Hindlimb muscle (tissue), 1 donor: ENCODE results near the gene TMEM140. TPM values are rescaled to one million over a fixed set of nuclear protein-coding genes. Genes with fewer than 3 reads are reported as not detected.

Source experiments
- DNase-seq: peaks from one replicate; pipeline ENCODE4 v3.0.0-alpha.2; 2013
- polyA plus RNA-seq: library from polyadenylated mRNA; unstranded; fragments of 120-200 nt; gene quantifications from one replicate; pipeline ENCODE4 v1.2.1, GENCODE V29; 2013; ENCODE audit not compliant: insufficient read length

Gene TMEM140
- polyA plus RNA-seq, 1 donor: 14.6 TPM

GRCh38 chr7:135175931-135176330 lies 28.1 kb downstream of the TMEM140 start:
- no peak for DNase-seq

GRCh38 chr7:135177028-135177696 lies 29.3 kb downstream of the TMEM140 start:
- no peak for DNase-seq

GRCh38 chr7:135178364-135178763 lies 30.5 kb downstream of the TMEM140 start:
- DNase-seq: no peak

GRCh38 chr7:135179321-135179925 lies 31.6 kb downstream of the TMEM140 start:
- DNase-seq: no peak

- DNase-seq: no peak
Measured at GRCh38 chr7:135180122-135180521, 32.2 kb downstream of the TMEM140 start.

GRCh38 chr7:135181261-135181928 lies 33.5 kb downstream of the TMEM140 start:
- DNase-seq: no peak

- DNase-seq: no peak
Measured at GRCh38 chr7:135181929-135182678, 34.2 kb downstream of the TMEM140 start.

GRCh38 chr7:135183478-135183877 lies 35.6 kb downstream of the TMEM140 start:
- DNase-seq: no peak

GRCh38 chr7:135184254-135184841 lies 36.5 kb downstream of the TMEM140 start:
- no peak for DNase-seq

GRCh38 chr7:135185471-135186260 lies 37.8 kb downstream of the TMEM140 start:
- DNase-seq: no peak

- no peak for DNase-seq
Measured at GRCh38 chr7:135186261-135186540, 38.3 kb downstream of the TMEM140 start.

GRCh38 chr7:135186841-135187253 lies 39.0 kb downstream of the TMEM140 start:
- no peak for DNase-seq

- no peak for DNase-seq
Measured at GRCh38 chr7:135188298-135188984, 40.6 kb downstream of the TMEM140 start.

- DNase-seq: no peak
Measured at GRCh38 chr7:135189221-135189662, 41.4 kb downstream of the TMEM140 start.

- DNase-seq: no peak
Measured at GRCh38 chr7:135189961-135190360, 42.1 kb downstream of the TMEM140 start.

GRCh38 chr7:135190703-135191102 lies 42.8 kb downstream of the TMEM140 start:
- DNase-seq: no peak

- no peak for DNase-seq
Measured at GRCh38 chr7:135192914-135193536, 45.2 kb downstream of the TMEM140 start.

- DNase-seq: no peak
Measured at GRCh38 chr7:135193615-135194081, 45.8 kb downstream of the TMEM140 start.

GRCh38 chr7:135194494-135195095 lies 46.7 kb downstream of the TMEM140 start:
- DNase-seq: no peak

- DNase-seq: no peak
Measured at GRCh38 chr7:135195156-135195555, 47.3 kb downstream of the TMEM140 start.
